Liver (tissue), 9 donors: ENCODE data around the gene ADRM1. TPM values are rescaled to one million over a fixed set of nuclear protein-coding genes. Genes with fewer than 3 reads are reported as not detected.

Source experiments
- DNase-seq: peaks from one replicate; pipeline ENCODE4 v3.0.0-alpha.2; 2017; ENCODE audit warnings: low spot score
- H3K27ac ChIP-seq, 2 donors: one replicate each; pipeline ENCODE4 v1.7.0; 2013; ENCODE audit warnings: inconsistent platforms in 2 of 2, low read length in 2 of 2, control low read depth in 1 of 2, low read depth in 1 of 2, mild to moderate bottlenecking in 1 of 2
- H3K27me3 ChIP-seq, 4 donors: one replicate each; pipeline versions ENCODE4 v1.6.1 to v1.7.0; 2013; ENCODE audit warnings: low read length in 3 of 4, inconsistent platforms in 1 of 4, mild to moderate bottlenecking in 1 of 4, moderate library complexity in 1 of 4; ENCODE audit not compliant: control insufficient read depth in 4 of 4, insufficient read depth in 4 of 4
- H3K36me3 ChIP-seq, 4 donors: one replicate each; pipeline versions ENCODE4 v1.6.1 to v1.7.0; 2013; ENCODE audit warnings: low read length in 3 of 4, mild to moderate bottlenecking in 3 of 4, low read depth in 1 of 4, moderate library complexity in 1 of 4; ENCODE audit not compliant: control insufficient read depth in 4 of 4, insufficient read depth in 3 of 4
- H3K4me1 ChIP-seq, 4 donors: one replicate each; pipeline versions ENCODE4 v1.6.1 to v1.7.0; 2013; ENCODE audit warnings: low read length in 3 of 4, mild to moderate bottlenecking in 3 of 4, moderate library complexity in 1 of 4; ENCODE audit not compliant: control insufficient read depth in 4 of 4, insufficient read depth in 4 of 4
- H3K4me3 ChIP-seq, 3 donors: one replicate each; pipeline versions ENCODE4 v1.6.1 to v1.7.0; 2013; ENCODE audit warnings: low read length in 3 of 3, control low read depth in 1 of 3, low read depth in 1 of 3, mild to moderate bottlenecking in 1 of 3
- H3K9ac ChIP-seq, 2 donors: one replicate each; pipeline ENCODE4 v1.7.0; 2013; ENCODE audit warnings: low read length in 2 of 2, mild to moderate bottlenecking in 2 of 2, moderate library complexity in 2 of 2, control low read depth in 1 of 2, low read depth in 1 of 2
- H3K9me3 ChIP-seq, 4 donors: one replicate each; pipeline versions ENCODE4 v1.6.1 to v1.7.0; 2013; ENCODE audit warnings: low read length in 3 of 4; ENCODE audit not compliant: control insufficient read depth in 4 of 4
- ATF3 ChIP-seq: IDR thresholded peaks from 2 replicates; pipeline ENCODE4 v1.6.1; 2016; ENCODE audit warnings: antibody characterized with exemption
- CTCF ChIP-seq: fragments of 150-350 bp; IDR thresholded peaks from 2 replicates; pipeline ENCODE4 v1.5.1; 2017; ENCODE audit warnings: improper control_type of control experiment, low read depth, low read length; ENCODE audit not compliant: missing input control
- EGR1 ChIP-seq, 2 donors: IDR thresholded peaks; 2 replicates each; pipeline ENCODE4 v1.6.1; 2016 to 2018; ENCODE audit warnings: antibody characterized with exemption in 2 of 2, low read depth in 2 of 2
- FOXA1 ChIP-seq: IDR thresholded peaks from 2 replicates; pipeline ENCODE4 v1.6.1; 2016; ENCODE audit warnings: antibody characterized with exemption
- FOXA2 ChIP-seq: IDR thresholded peaks from 2 replicates; pipeline ENCODE4 v1.6.1; 2016; ENCODE audit warnings: antibody characterized with exemption
- GABPA ChIP-seq, 2 donors: IDR thresholded peaks in 1 of 2; conservative IDR thresholded peaks in 1 of 2; 2 replicates each; pipeline ENCODE4 v1.6.1; 2016; ENCODE audit warnings: antibody characterized with exemption in 2 of 2, mild to moderate bottlenecking in 1 of 2, moderate library complexity in 1 of 2
- HNF4A ChIP-seq, 2 donors: conservative IDR thresholded peaks; 2 replicates each; pipeline ENCODE4 v1.6.1; 2016; ENCODE audit warnings: antibody characterized with exemption in 2 of 2, mild to moderate bottlenecking in 2 of 2
- HNF4G ChIP-seq: IDR thresholded peaks from 2 replicates; pipeline ENCODE4 v1.6.1; 2016; ENCODE audit warnings: antibody characterized with exemption
- JUND ChIP-seq, 2 donors: IDR thresholded peaks; 2 replicates each; pipeline ENCODE4 v1.6.1; 2016; ENCODE audit warnings: antibody characterized with exemption in 2 of 2
- NR2F2 ChIP-seq: IDR thresholded peaks from 2 replicates; pipeline ENCODE4 v1.6.1; 2016; ENCODE audit warnings: antibody characterized with exemption
- RAD21 ChIP-seq, 2 donors: IDR thresholded peaks; 2 replicates each; pipeline ENCODE4 v1.6.1; 2016; ENCODE audit warnings: antibody characterized with exemption in 2 of 2, mild to moderate bottlenecking in 2 of 2
- RXRA ChIP-seq, 2 donors: IDR thresholded peaks; 2 replicates each; pipeline ENCODE4 v1.6.1; 2017 to 2018; ENCODE audit warnings: antibody characterized with exemption in 2 of 2, mild to moderate bottlenecking in 1 of 2
- SP1 ChIP-seq: IDR thresholded peaks from 2 replicates; pipeline ENCODE4 v1.6.1; 2018; ENCODE audit warnings: antibody characterized with exemption, mild to moderate bottlenecking
- TAF1 ChIP-seq: conservative IDR thresholded peaks from 2 replicates; pipeline ENCODE4 v1.6.1; 2016; ENCODE audit warnings: antibody characterized with exemption, mild to moderate bottlenecking
- YY1 ChIP-seq: IDR thresholded peaks from 2 replicates; pipeline ENCODE4 v1.6.1; 2016; ENCODE audit warnings: antibody characterized with exemption, mild to moderate bottlenecking
- ZBTB33 ChIP-seq: IDR thresholded peaks from 2 replicates; pipeline ENCODE4 v1.6.1; 2016; ENCODE audit warnings: antibody characterized with exemption
- WGBS: extraction: QIAGEN DNeasy Blood & Tissue Kit; methylation state at CpG from one replicate; pipeline ENCODE4 v1.1.7; 2013; 5-methylcytosine and 5-hydroxymethylcytosine counted together
- polyA plus RNA-seq, 2 donors: library from polyadenylated mRNA; stranded (reverse) in 1 of 2; unstranded in 1 of 2; fragments of 200-250 nt in 1 of 2; fragments of >200 nt in 1 of 2; fragmentation: Nextera tagmentation in 1 of 2; extraction: Ambion mirVana in 1 of 2; gene quantifications; one replicate each; pipeline versions ENCODE4 v1.2.1 to v1.2.3, GENCODE V29; 2013 to 2015
- total RNA-seq, 2 donors: library from RNA; depleted of rRNA; stranded (reverse); fragments of >200 nt; gene quantifications; one replicate each; pipeline ENCODE4 v1.2.3, GENCODE V29; 2014
- TF ChIP-seq, protein P1 (sequence below): IDR thresholded peaks from 2 replicates; pipeline ENCODE4 v1.6.1; 2016; ENCODE audit warnings: antibody characterized with exemption, mild to moderate bottlenecking
- TF ChIP-seq, protein P2 (sequence below): IDR thresholded peaks from 2 replicates; pipeline ENCODE4 v1.6.1; 2016; ENCODE audit warnings: antibody characterized with exemption
- donor health status: healthy.
- donor health status: healthy.
- donor health status: healthy.
- donor health status: healthy.
- donor health status: healthy.

ADRM1 gene
- total and polyA plus RNA-seq, 4 donors, result 45.3 to 91.0 (median 77.3) TPM

DNA sequence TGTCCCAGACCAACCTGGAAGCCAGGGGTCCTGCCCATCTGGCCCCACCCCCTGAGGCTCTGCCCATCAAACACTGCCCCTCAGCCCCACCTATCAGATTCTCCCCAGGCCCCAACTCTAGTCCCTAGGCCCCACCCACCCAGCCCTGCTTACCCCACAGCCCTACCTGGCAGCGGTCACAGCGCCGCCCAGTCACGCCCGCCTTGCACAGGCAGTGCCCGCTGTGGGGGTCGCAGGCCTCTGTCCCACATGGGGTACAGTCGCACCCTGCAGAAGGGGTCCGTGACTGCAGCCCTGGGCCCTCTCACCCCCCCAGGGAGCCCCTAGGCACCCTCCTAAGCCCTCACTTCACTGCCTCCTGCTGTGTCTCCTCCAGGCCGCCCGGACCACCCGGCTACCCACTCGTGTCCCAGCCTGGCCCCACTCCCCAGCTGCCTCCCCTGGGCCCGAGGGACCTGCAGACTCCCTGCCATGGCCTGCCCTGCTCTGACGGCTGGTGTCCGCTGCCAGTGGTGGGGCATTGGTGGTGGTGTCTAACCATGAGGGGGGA, 19.8 kb downstream of the ADRM1 start:
- no peaks in the 10 kb centered on the region for H3K9me3 ChIP-seq
- no peak overlapping the region for H3K27ac ChIP-seq
- peaks cover 0 to 33% (median 10%) of the 10 kb centered on the region in 4 donors for H3K36me3 ChIP-seq
- TF ChIP-seq CTCF (no peak), RAD21 (IDR thresholded peaks at IDR 0.05) (no peak), JUND (IDR thresholded peaks at IDR 0.05) (no peak), YY1 (no peak), HNF4G (no peak), TAF1 (no peak), FOXA1 (no peak), HNF4A (conservative IDR thresholded peaks at IDR 0.05) (no peak), FOXA2 (no peak), ZBTB33 (no peak), ATF3 (no peak), SP1 (no peak), EGR1 (IDR thresholded peaks at IDR 0.05; ENCODE audit: low read depth in 2 of 2) (no peak), RXRA (IDR thresholded peaks at IDR 0.05) (no peak), NR2F2 (no peak), GABPA (IDR thresholded peaks at IDR 0.05 in 1 of 2, conservative IDR thresholded peaks at IDR 0.05 in 1 of 2) (no peak)
- TF ChIP-seq, protein P1, sequence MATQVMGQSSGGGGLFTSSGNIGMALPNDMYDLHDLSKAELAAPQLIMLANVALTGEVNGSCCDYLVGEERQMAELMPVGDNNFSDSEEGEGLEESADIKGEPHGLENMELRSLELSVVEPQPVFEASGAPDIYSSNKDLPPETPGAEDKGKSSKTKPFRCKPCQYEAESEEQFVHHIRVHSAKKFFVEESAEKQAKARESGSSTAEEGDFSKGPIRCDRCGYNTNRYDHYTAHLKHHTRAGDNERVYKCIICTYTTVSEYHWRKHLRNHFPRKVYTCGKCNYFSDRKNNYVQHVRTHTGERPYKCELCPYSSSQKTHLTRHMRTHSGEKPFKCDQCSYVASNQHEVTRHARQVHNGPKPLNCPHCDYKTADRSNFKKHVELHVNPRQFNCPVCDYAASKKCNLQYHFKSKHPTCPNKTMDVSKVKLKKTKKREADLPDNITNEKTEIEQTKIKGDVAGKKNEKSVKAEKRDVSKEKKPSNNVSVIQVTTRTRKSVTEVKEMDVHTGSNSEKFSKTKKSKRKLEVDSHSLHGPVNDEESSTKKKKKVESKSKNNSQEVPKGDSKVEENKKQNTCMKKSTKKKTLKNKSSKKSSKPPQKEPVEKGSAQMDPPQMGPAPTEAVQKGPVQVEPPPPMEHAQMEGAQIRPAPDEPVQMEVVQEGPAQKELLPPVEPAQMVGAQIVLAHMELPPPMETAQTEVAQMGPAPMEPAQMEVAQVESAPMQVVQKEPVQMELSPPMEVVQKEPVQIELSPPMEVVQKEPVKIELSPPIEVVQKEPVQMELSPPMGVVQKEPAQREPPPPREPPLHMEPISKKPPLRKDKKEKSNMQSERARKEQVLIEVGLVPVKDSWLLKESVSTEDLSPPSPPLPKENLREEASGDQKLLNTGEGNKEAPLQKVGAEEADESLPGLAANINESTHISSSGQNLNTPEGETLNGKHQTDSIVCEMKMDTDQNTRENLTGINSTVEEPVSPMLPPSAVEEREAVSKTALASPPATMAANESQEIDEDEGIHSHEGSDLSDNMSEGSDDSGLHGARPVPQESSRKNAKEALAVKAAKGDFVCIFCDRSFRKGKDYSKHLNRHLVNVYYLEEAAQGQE, result no peak
- TF ChIP-seq, protein P2, sequence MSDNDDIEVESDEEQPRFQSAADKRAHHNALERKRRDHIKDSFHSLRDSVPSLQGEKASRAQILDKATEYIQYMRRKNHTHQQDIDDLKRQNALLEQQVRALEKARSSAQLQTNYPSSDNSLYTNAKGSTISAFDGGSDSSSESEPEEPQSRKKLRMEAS, result no peak
- no peak overlapping the region for H3K4me3 ChIP-seq
- DNase-seq, result no peak
- no peak overlapping the region for H3K9ac ChIP-seq
- H3K27me3 ChIP-seq, result no peaks in the 10 kb centered on the region
- H3K4me1 ChIP-seq, result peaks cover 0 to 17% (median 4%) of the 10 kb centered on the region in 4 donors
- WGBS, result 94% methylated on average over 16 of the region's 16 CpGs
